ENCODE results near the gene PDGFD.
A peak's percentile ranks its signal among the peaks of the same experiment; 100 is the strongest.

Gene PDGFD

DNA sequence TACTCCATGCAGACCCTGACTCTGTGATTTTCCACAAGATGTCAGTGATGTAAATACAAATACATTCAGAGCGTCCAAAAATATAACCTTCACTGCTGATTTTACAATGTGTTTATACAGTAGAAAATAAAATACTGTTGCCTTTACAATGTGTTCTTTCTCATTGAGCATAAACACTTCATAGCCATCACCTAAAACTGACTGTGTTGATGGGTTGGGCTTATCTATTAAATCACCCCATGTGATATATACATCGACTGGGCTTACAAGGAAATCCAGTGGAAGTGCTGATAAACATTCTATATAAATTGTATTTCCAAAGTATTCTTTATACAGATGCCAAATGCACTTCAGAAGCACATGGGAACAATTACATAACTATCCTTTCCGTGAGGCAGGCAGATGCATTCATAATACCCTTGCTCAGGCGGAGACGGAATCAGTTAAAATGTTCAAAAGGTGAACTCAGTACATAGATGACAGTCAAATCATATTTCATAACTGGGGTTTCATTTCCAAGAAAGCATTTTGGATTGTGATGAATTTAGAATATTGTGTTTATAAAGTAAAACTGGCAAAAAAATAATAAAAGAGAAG, 99.8 kb downstream of the PDGFD start:
- TF ChIP-seq, protein P1, sequence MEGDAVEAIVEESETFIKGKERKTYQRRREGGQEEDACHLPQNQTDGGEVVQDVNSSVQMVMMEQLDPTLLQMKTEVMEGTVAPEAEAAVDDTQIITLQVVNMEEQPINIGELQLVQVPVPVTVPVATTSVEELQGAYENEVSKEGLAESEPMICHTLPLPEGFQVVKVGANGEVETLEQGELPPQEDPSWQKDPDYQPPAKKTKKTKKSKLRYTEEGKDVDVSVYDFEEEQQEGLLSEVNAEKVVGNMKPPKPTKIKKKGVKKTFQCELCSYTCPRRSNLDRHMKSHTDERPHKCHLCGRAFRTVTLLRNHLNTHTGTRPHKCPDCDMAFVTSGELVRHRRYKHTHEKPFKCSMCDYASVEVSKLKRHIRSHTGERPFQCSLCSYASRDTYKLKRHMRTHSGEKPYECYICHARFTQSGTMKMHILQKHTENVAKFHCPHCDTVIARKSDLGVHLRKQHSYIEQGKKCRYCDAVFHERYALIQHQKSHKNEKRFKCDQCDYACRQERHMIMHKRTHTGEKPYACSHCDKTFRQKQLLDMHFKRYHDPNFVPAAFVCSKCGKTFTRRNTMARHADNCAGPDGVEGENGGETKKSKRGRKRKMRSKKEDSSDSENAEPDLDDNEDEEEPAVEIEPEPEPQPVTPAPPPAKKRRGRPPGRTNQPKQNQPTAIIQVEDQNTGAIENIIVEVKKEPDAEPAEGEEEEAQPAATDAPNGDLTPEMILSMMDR (IDR thresholded peaks at IDR 0.05; ENCODE audit: low read depth, low read length), result no peak
- no peak for DNase-seq (ENCODE audit: low read depth in 2 of 2)
- H3K4me3 ChIP-seq (replicated peaks in 1 of 2; ENCODE audit: low read depth in 2 of 2, low read length in 2 of 2), result no peak overlapping the region

DNA sequence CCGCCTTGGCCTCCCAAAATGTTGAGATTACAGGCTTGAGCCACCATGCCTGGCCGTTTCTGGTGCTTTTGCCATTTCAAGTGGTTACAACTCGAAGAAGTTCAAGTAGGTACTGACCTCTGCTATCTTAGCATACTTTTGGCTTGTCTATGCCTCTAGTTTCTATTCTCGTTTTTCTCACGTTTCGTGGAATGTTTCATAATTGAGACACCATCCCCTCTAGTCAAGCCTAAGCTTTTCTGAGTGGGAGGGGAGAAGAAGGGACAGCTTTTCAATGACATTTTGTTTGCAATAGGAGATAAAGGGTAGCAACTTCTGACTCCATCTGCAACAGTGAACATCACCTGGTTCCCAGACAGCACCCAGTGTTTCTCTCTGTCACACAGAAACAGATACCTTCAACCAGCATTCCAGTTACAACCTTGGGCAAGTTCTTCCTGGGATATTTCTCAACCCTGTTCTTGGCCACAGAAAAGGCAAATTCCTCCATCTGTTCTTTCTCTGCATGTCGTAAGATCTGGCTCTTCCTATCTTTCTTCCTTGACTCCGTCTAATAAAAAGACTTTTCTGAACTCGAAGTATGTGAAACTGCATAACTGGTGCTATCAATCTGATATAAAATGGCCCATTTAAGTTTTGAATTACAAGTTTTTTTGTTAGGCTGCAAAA, 102.0 kb downstream of the PDGFD start:
- TF ChIP-seq, protein P1 (IDR thresholded peaks at IDR 0.05; ENCODE audit: low read depth, low read length), result no peak
- peak; percentile 22 to 77 for DNase-seq (ENCODE audit: low read depth in 2 of 2)
- no peak overlapping the region for H3K4me3 ChIP-seq (replicated peaks in 1 of 2; ENCODE audit: low read depth in 2 of 2, low read length in 2 of 2)

DNA sequence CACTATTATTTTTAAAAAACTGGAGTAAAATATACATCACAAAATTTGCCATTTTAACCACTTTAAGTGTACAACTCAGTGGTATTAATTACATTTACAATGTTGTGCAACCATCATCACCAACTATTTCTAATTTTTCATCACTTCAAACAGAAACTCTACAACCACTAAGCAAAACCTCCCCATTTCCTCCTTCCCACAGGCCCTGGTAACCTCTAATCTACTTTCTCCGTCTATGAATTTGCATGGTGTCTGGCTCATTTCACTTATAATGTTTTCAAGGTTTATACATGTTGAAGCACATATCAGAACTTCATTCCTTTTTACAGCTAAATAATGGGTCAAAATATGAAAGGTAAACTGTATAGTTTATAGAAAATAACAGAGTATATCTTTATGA, 103.1 kb downstream of the PDGFD start:
- TF ChIP-seq, protein P1 (IDR thresholded peaks at IDR 0.05; ENCODE audit: low read depth, low read length), result no peak
- H3K4me3 ChIP-seq (replicated peaks in 1 of 2; ENCODE audit: low read depth in 2 of 2, low read length in 2 of 2), result no peak overlapping the region
- DNase-seq (ENCODE audit: low read depth in 2 of 2), result no peak

- no peak overlapping the region for H3K4me3 ChIP-seq (replicated peaks in 1 of 2; ENCODE audit: low read depth in 2 of 2, low read length in 2 of 2)
- no peak for DNase-seq (ENCODE audit: low read depth in 2 of 2)
- TF ChIP-seq, protein P1 (IDR thresholded peaks at IDR 0.05; ENCODE audit: low read depth, low read length), result no peak
These were observed 103.7 kb downstream of the PDGFD start for GRCh38 chr11:104060004-104060794.

DNA sequence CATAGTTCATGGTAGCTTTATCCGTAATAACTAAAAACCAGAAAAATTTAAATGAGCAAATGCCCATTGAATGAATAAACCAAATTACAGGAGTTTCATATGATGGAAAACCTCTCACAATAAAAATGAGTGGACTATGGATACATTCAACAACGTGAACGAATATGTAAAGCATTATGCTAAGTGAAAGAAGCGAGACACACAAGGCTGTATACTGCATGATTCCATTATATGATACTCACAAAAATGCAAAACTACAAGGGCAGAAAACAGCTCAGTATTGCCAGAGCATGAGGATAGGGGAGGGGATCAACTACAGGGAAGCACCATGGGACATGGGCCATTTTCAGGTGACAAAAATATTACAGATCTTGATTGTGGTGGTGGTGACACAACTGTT, 105.3 kb downstream of the PDGFD start:
- H3K4me3 ChIP-seq (replicated peaks in 1 of 2; ENCODE audit: low read depth in 2 of 2, low read length in 2 of 2), result no peak overlapping the region
- no peak for DNase-seq (ENCODE audit: low read depth in 2 of 2)
- TF ChIP-seq, protein P1 (IDR thresholded peaks at IDR 0.05; ENCODE audit: low read depth, low read length), result no peak

DNA sequence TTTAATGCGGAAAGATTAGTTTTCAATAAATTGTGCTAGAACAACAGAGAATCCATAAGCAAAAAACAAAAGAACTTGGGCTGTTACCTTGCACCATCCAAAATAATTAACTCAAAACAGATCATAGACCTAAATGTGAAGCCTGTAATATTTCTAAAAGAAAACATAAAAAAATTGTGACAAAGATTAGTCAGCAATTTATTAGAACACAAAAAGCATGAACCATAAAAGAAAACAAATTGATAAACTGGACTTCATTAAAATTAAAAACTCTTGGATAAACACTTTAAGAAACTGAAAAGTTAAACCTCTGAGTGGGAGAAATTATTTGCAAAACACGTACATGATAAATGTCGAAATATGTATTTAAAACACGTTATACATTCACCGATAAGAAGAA, 106.0 kb downstream of the PDGFD start:
- no peak for DNase-seq (ENCODE audit: low read depth in 2 of 2)
- no peak overlapping the region for H3K4me3 ChIP-seq (replicated peaks in 1 of 2; ENCODE audit: low read depth in 2 of 2, low read length in 2 of 2)
- TF ChIP-seq, protein P1 (IDR thresholded peaks at IDR 0.05; ENCODE audit: low read depth, low read length), result no peak

Data from cardiac fibroblast (primary cell).